Prostate gland (tissue), 2 donors: ENCODE measurements around the gene GON7.

Experiments used
- CTCF ChIP-seq, 4 experiments: fragments of 200-600 bp in 2 of 4; fragments of 450-650 bp in 2 of 4; sonication (generic) in 2 of 4; IDR thresholded peaks; 1 replicate in 3 of 4; 2 replicates in 1 of 4; pipeline ENCODE4 v1.5.1; 2016 to 2019; ENCODE audit warnings: antibody characterized with exemption in 4 of 4, mild to moderate bottlenecking in 2 of 4, moderate library complexity in 2 of 4
- POLR2A ChIP-seq: fragments of 450-650 bp; IDR thresholded peaks from one replicate; pipeline ENCODE4 v1.6.1; 2016; ENCODE audit warnings: antibody characterized with exemption, mild to moderate bottlenecking
- POLR2AphosphoS5 ChIP-seq: sonication (generic); formaldehyde crosslinking; IDR thresholded peaks from one replicate; pipeline ENCODE4 v1.6.1; 2017; ENCODE audit warnings: antibody characterized with exemption

- TF ChIP-seq CTCF (IDR thresholded peaks at IDR 0.05) = no peak
- TF ChIP-seq POLR2A = no peak
- no peak for TF ChIP-seq POLR2AphosphoS5
These were observed 33.2 kb upstream of the GON7 start for GRCh38 chr14:93239869-93240677.
